HepG2 (cell line): ENCODE measurements around the gene MITF. TPM values are rescaled to one million over a fixed set of nuclear protein-coding genes. Genes with fewer than 3 reads are reported as not detected.

Source experiments
- ATAC-seq: fragments of 200-7000 bp; cut with Tn5 transposase; 3 replicates; pipeline ENCODE4 v1.9.1; 2020; ENCODE audit warnings: mild to moderate bottlenecking, moderate library complexity
- BruUV-seq: library from RNA; stranded (reverse); fragments of 400-500 nt; replicated peaks from 2 replicates; lab custom pipeline; 2021; lab: Mats Ljungman, UMichigan
- CTCF ChIA-PET: fragments of 300-600 bp; formaldehyde crosslinking; extraction: SDS; loops from one replicate; lab custom pipeline; 2021; ENCODE audit warnings: low total read pairs, inconsistent platforms, low intra/inter-chr PET ratio; lab: Yijun Ruan, JAX
- POLR2A ChIA-PET: fragments of 350-600 bp; sonication (Branson Sonifier 250); formaldehyde crosslinking; loops from one replicate; lab custom pipeline; 2020; ENCODE audit warnings: antibody characterized with exemption, inconsistent platforms; lab: Yijun Ruan, JAX
- DNase-seq: peaks from one replicate; pipeline ENCODE4 v3.0.0-alpha.2; 2015; ENCODE audit warnings: low spot score
- FAIRE-seq: peaks from 3 replicates; lab custom pipeline; 2011; peaks lifted over from hg19 to GRCh38; lab: Jason Lieb, UNC
- H2AFZ ChIP-seq: one replicate; pipeline ENCODE4 v1.6.1; 2011; ENCODE audit warnings: low read length, inconsistent platforms
- H3K27ac ChIP-seq: fragments of 300-600 bp; 3 replicates; pipeline ENCODE4 v1.8.0; 2011; ENCODE audit warnings: mixed run types, mild to moderate bottlenecking, mixed read lengths, low read length, inconsistent platforms; ENCODE audit not compliant: insufficient read depth; ENCODE audit errors: extremely low read length
- H3K27me3 ChIP-seq, 2 experiments: fragments of 200-600 bp in 1 of 2; 2 replicates in 1 of 2; 3 replicates in 1 of 2; pipeline versions ENCODE4 v1.6.0 to v1.8.0; 2011; ENCODE audit warnings: low read length in 2 of 2, mild to moderate bottlenecking in 2 of 2, moderate library complexity in 2 of 2, inconsistent platforms in 1 of 2; ENCODE audit not compliant: insufficient read depth in 2 of 2, control insufficient read depth in 1 of 2
- H3K36me3 ChIP-seq, 2 experiments: fragments of 200-600 bp in 1 of 2; replicated peaks in 1 of 2; 2 replicates in 1 of 2; 3 replicates in 1 of 2; pipeline versions ENCODE4 v1.5.1 to v1.8.0; 2011; ENCODE audit warnings: low read length in 2 of 2, inconsistent platforms in 1 of 2; ENCODE audit not compliant: insufficient read depth in 2 of 2, control insufficient read depth in 1 of 2
- H3K4me1 ChIP-seq: 2 replicates; pipeline ENCODE4 v1.5.1; 2012; ENCODE audit warnings: low read length, inconsistent platforms; ENCODE audit not compliant: insufficient read depth
- H3K4me2 ChIP-seq: 2 replicates; pipeline ENCODE4 v1.6.0; 2011; ENCODE audit warnings: low read depth, low read length, inconsistent platforms
- H3K4me3 ChIP-seq, 3 experiments: fragments of 200-600 bp in 1 of 3; sonication (generic), shearing (Covaris generic) in 1 of 3; replicated peaks in 1 of 3; 2 replicates each; pipeline ENCODE4 v1.5.1; 2011 to 2016; ENCODE audit warnings: low read length in 3 of 3, inconsistent platforms in 2 of 3, low read depth in 2 of 3, mild to moderate bottlenecking in 2 of 3, control low read depth in 1 of 3, mixed read lengths in 1 of 3; ENCODE audit not compliant: insufficient read depth in 1 of 3
- H3K79me2 ChIP-seq: one replicate; pipeline ENCODE4 v1.6.1; 2011; ENCODE audit warnings: low read length, inconsistent platforms; ENCODE audit not compliant: insufficient read depth
- H3K9ac ChIP-seq: 2 replicates; pipeline ENCODE4 v1.6.0; 2011; ENCODE audit warnings: mild to moderate bottlenecking, low read depth, low read length, inconsistent platforms; ENCODE audit not compliant: insufficient read depth
- H3K9me3 ChIP-seq: 2 replicates; pipeline ENCODE4 v1.5.1; 2012; ENCODE audit warnings: mild to moderate bottlenecking, low read length
- H4K20me1 ChIP-seq: 2 replicates; pipeline ENCODE4 v1.6.0; 2011; ENCODE audit warnings: inconsistent platforms, mild to moderate bottlenecking, low read length, moderate library complexity; ENCODE audit not compliant: insufficient read depth
- ATF7-NPFF ChIP-seq: sonication (generic); formaldehyde crosslinking; IDR thresholded peaks from 2 replicates; pipeline ENCODE4 v1.8.1; 2023; ENCODE audit warnings: mild to moderate bottlenecking, low read depth, missing genetic modification reagents, moderate library complexity
- DMTF1 ChIP-seq: sonication (generic); formaldehyde crosslinking; IDR thresholded peaks from 2 replicates; pipeline ENCODE4 v1.4.0; 2020; ENCODE audit warnings: mild to moderate bottlenecking, missing genetic modification reagents
- SRSF1 ChIP-seq: fragments of 200-400 bp; formaldehyde crosslinking; optimal IDR thresholded peaks from 2 replicates; pipeline ENCODE3; 2017; ENCODE audit warnings: mild to moderate bottlenecking, low read depth, low read length, moderate library complexity
- U2AF1 ChIP-seq: fragments of 200-400 bp; formaldehyde crosslinking; optimal IDR thresholded peaks from 2 replicates; pipeline ENCODE3; 2017; ENCODE audit warnings: mild to moderate bottlenecking, low read depth, low read length
- ZNF383 ChIP-seq: sonication (generic); formaldehyde crosslinking; IDR thresholded peaks from 2 replicates; pipeline ENCODE4 v1.4.0; 2020; ENCODE audit warnings: missing genetic modification reagents, mild to moderate bottlenecking, borderline replicate concordance
- WGBS: methylation state at CpG from one replicate; pipeline ENCODE4 v1.1.6; 2017; ENCODE audit warnings: low lambda C conversion rate; 5-methylcytosine and 5-hydroxymethylcytosine counted together
- in situ Hi-C: cut with HindIII; loops from 2 replicates; pipeline ENCODE4 v1.10.0; 2017; ENCODE audit warnings: low pct_unique_long_range_greater_than_20kb; ENCODE audit not compliant: extremely low pct_ligation_motif_present
- intact Hi-C: fragments of 100-400 bp; cut with micrococcal nuclease; formaldehyde crosslinking; loops from one replicate; pipeline ENCODE4 v1.10.0; 2022; ENCODE audit not compliant: unreplicated experiment
- polyA plus RNA-seq, 8 experiments: library from polyadenylated mRNA; depleted of rRNA in 3 of 8; stranded (reverse) in 7 of 8; unstranded in 1 of 8; fragments of >200 nt; fragmentation: Illumina TruSeq in 4 of 8; extraction: Trizol in 4 of 8; gene quantifications; 2 replicates each; pipeline versions ENCODE4 v1.2.1 to v1.2.3, GENCODE V29; 2011 to 2016; ENCODE audit warnings: low read depth in 4 of 8, missing spikeins in 1 of 8, mixed read lengths in 1 of 8; ENCODE audit not compliant: insufficient read depth in 1 of 8
- total RNA-seq, 5 experiments: library from RNA; depleted of rRNA; stranded (reverse); fragments of >200 nt; fragmentation: Illumina TruSeq; extraction: Trizol; gene quantifications; 2 replicates each; pipeline ENCODE4 v1.2.3, GENCODE V29; 2016; ENCODE audit warnings: low read depth in 1 of 5
- TF ChIP-seq, protein P1 (sequence below): sonication (generic); formaldehyde crosslinking; IDR thresholded peaks from 2 replicates; pipeline ENCODE4 v1.8.0; 2022; ENCODE audit warnings: missing genetic modification reagents, low read depth, mild to moderate bottlenecking, borderline replicate concordance

Gene MITF
- total and polyA plus RNA-seq, 2 of the 13 experiments (the other 11 are each of a cell fraction or from before 2014, with no cell fraction given), result 0.12 to 0.38 TPM

GRCh38 chr3:69747511-69748258 lies 8.4 kb downstream of the MITF start (continued):
- TF ChIP-seq DMTF1 (CRISPR knock-in tag) (no peak), SRSF1 (no peak), ATF7-NPFF (CRISPR knock-in tag) (no peak)

DNA sequence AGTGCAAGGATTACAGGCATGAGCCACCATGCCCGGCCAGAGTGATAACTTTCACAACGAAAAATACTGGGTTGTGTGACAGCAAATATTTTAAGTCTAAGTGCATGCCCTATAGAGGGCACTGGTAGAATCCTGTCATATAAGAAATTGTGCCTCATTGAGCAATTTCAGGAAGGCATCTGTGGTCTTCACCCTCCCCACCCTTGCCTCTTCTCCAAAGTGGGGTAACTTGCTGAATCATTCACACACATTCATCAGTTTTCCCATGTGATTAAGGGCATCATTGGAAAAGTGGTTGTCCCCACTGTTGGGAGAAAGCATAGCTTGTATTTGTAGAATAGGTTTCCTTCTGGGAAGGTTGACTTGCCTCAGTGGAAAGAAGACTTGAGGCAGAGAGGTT lies 9.2 kb downstream of the MITF start:
- H3K9ac ChIP-seq, result no peak overlapping the region
- H3K27ac ChIP-seq, result no peak overlapping the region
- no peaks in the 10 kb centered on the region for H4K20me1 ChIP-seq
- no peak overlapping the region for H3K4me2 ChIP-seq
- H3K36me3 ChIP-seq, result no peaks in the 10 kb centered on the region
- in situ Hi-C loops, result no loop called here
- ATAC-seq (no peak), DNase-seq (no peak), FAIRE-seq (no peak)
- no peaks in the 10 kb centered on the region for H3K9me3 ChIP-seq
- intact Hi-C loops, result no loop called here
- H3K4me1 ChIP-seq, result no peaks in the 10 kb centered on the region
- H2AFZ ChIP-seq, result no peak overlapping the region
- no peaks in the 10 kb centered on the region; a peak in 1 of 5 replicates for H3K27me3 ChIP-seq
- POLR2A ChIA-PET, result no interaction called here
- TF ChIP-seq ZNF383 (CRISPR knock-in tag) (no peak), U2AF1 (no peak)
- TF ChIP-seq, protein P1, sequence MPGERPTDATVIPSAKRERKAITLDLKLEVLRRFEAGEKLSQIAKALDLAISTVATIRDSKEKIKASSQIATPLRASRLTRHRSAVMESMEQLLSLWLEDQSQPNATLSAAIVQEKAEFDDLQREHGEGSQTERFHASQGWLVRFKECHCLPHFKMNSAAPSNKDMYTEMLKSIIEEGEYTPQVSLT (CRISPR knock-in tag), result no peak
- 0% methylated on average over 2 of the region's 2 CpGs for WGBS
- no peaks in the 10 kb centered on the region for H3K79me2 ChIP-seq
- CTCF ChIA-PET, result no interaction called here
- no TSS peak for BruUV-seq
- H3K4me3 ChIP-seq, result no peak overlapping the region
